ENCODE results near the gene COPS6.

DNA sequence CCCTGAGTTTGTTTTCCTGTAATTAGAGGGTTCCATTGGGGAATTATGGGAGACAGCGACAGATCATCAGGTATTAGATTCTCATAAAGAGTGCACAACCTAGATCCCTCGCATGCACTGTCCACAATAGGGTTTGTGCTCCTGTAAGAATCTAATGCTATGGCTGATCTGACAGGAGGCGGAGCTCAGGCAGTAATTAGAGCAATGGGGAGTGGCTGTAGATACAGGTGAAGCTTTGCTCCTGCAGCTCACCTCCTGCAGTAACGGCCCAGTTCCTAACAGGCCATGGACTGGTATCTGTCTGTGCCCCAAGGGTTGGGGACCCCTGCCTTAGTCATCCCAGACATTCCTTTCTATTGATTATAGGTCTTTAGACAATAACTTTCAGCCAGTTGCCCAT is 40.1 kb upstream of the COPS6 start:
- TF ChIP-seq GATA2 (IDR thresholded peaks at IDR 0.05; ENCODE audit: low read depth, low read length) (no peak), GATA3 (IDR thresholded peaks at IDR 0.05; ENCODE audit: low read depth, low read length) (no peak)

All from SH-SY5Y (cell line).